ENCODE measurements around the gene TMEM86B. TPM values are rescaled to one million over a fixed set of nuclear protein-coding genes. Genes with fewer than 3 reads are reported as not detected.
"Not testable (repeated sequence)": the region's sequence is repeated elsewhere in the genome, so short reads cannot be mapped to it uniquely, and the experiment has no call there.

The TMEM86B gene
- total and polyA plus RNA-seq, 8 donors, result 0.29 to 47.8 (median 9.7) TPM

GRCh38 chr19:55226788-55227187 is 1.8 kb downstream of the TMEM86B start:
- peaks cover 7 to 28% (median 17%) of the 10 kb centered on the region in 4 donors for H3K4me1 ChIP-seq
- WGBS, 5 donors, result 76 to 86% (median 79%) methylated on average over 8 to 18 of the region's 18 CpGs
- H3K9me3 ChIP-seq, result no peaks in the 10 kb centered on the region
- DNase-seq, result no peak
- TF ChIP-seq POLR2A (IDR thresholded peaks at IDR 0.05), result no peak
- TF ChIP-seq CTCF (IDR thresholded peaks at IDR 0.05), result no peak
- no peak for TF ChIP-seq POLR2AphosphoS5 (IDR thresholded peaks at IDR 0.05)
- TF ChIP-seq EP300 (IDR thresholded peaks at IDR 0.05), result no peak
- H3K4me3 ChIP-seq, result no peak overlapping the region
- intact Hi-C loops (cut with DNase I; ENCODE audit: low total_unique reads), result no loop called here
- H3K36me3 ChIP-seq, result peaks cover 34 to 72% (median 69%) of the 10 kb centered on the region in 4 donors
- H3K27me3 ChIP-seq, result no peaks in the 10 kb centered on the region
- H3K27ac ChIP-seq, result peak overlapping the region in 1 of 5 donors; percentile 78

DNA sequence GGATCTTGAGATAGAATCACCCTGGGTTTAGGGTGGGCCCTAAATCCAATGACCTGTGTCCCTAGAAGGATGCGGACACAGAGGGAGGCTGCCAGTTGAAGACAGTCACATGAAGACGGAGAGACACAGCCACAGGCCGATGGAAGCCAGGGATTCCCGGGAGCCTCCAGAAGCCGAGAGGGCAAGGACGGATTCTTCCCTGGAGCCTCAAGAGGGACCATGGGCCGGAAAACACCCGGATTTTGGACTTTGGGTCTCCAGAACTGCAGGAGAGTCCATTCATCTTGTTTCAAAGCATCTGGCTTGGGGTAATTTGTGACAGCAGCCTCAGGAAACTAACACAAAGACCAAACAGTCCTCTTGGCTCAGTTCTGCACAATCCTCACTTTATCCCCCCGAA is 2.3 kb downstream of the TMEM86B start:
- no peaks in the 10 kb centered on the region for H3K27me3 ChIP-seq
- 80 to 92% (median 87%) methylated on average over 7 to 9 of the region's 9 CpGs for WGBS, 5 donors
- H3K9me3 ChIP-seq, result no peaks in the 10 kb centered on the region
- TF ChIP-seq CTCF (IDR thresholded peaks at IDR 0.05) (no peak), POLR2AphosphoS5 (IDR thresholded peaks at IDR 0.05) (no peak), POLR2A (IDR thresholded peaks at IDR 0.05) (no peak), EP300 (IDR thresholded peaks at IDR 0.05) (no peak)
- intact Hi-C loops (cut with DNase I; ENCODE audit: low total_unique reads), result no loop called here
- H3K4me1 ChIP-seq, result peaks cover 7 to 28% (median 17%) of the 10 kb centered on the region in 4 donors
- peaks cover 29 to 67% (median 64%) of the 10 kb centered on the region in 4 donors for H3K36me3 ChIP-seq
- H3K4me3 ChIP-seq, result no peak overlapping the region
- no peak for DNase-seq
- H3K27ac ChIP-seq, result peak overlapping the region in 1 of 5 donors; percentile 78

DNA sequence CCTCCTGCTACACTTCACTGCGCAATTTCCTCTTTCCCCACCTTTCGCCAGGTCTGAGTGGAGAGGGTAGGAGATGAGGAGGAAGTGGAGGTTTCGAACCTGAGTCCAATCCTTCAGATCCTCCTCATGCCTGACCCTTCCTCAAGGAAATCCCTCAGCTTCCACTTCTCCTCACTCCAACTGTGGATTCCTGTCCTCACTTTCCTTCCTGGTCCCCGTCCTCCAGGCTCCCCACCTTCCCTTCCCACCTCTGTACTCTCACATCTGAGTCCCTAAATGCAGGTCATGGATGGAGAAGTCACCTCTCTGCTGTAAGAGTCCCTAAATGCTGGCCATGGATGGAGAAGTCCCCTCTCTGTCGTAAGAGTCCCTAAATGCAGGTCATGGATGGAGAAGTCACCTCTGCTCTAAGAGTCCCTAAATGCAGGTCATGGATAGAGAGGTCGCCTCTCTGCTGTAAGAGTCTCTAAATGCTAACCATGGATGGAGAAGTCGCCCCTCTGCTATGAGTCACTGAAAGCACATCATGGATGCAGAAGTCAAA is 3.1 kb downstream of the TMEM86B start:
- H3K4me1 ChIP-seq, result peaks cover 7 to 28% (median 17%) of the 10 kb centered on the region in 4 donors
- H3K9me3 ChIP-seq, result peaks cover 0 to 4% (median 0%) of the 10 kb centered on the region in 4 donors
- WGBS, 5 donors, result 88 to 91% (median 89%) methylated on average over 7 of the region's 7 CpGs
- H3K4me3 ChIP-seq, result no peak overlapping the region
- intact Hi-C loops (cut with DNase I; ENCODE audit: low total_unique reads), result no loop called here
- DNase-seq, result no peak
- no peak overlapping the region for H3K27ac ChIP-seq
- H3K36me3 ChIP-seq, result peaks cover 21 to 59% (median 56%) of the 10 kb centered on the region in 4 donors
- H3K27me3 ChIP-seq, result no peaks in the 10 kb centered on the region
- TF ChIP-seq CTCF (IDR thresholded peaks at IDR 0.05), result no peak
- no peak for TF ChIP-seq POLR2A (IDR thresholded peaks at IDR 0.05)
- TF ChIP-seq POLR2AphosphoS5 (IDR thresholded peaks at IDR 0.05), result no peak

GRCh38 chr19:55224679-55225414 is 3.7 kb downstream of the TMEM86B start:
- H3K27ac ChIP-seq; H3K27me3 ChIP-seq; DNase-seq; intact Hi-C loops (cut with DNase I; ENCODE audit: low total_unique reads); H3K9me3 ChIP-seq; H3K4me3 ChIP-seq: not testable (repeated sequence)
- 59 to 78% (median 71%) methylated on average over 10 to 11 of the region's 11 CpGs for WGBS, 5 donors
- peaks cover 15 to 52% (median 50%) of the 10 kb centered on the region in 4 donors for H3K36me3 ChIP-seq
- H3K4me1 ChIP-seq, result peaks cover 7 to 26% (median 15%) of the 10 kb centered on the region in 4 donors
